ENCODE results near the gene NSMCE1. TPM values are rescaled to one million over a fixed set of nuclear protein-coding genes. Genes with fewer than 3 reads are reported as not detected.

The NSMCE1 gene
- total and polyA plus RNA-seq, 2 of the 4 experiments (the other 2 are of a cell fraction) = 47.5 to 120 TPM

- CTCF ChIA-PET = no interaction called here
These were observed 3.5 kb upstream of the NSMCE1 start for GRCh38 chr16:27272076-27272475.

More at GRCh38 chr16:27272076-27272475, 3.5 kb upstream of the NSMCE1 start:
- DNase-seq = no peak
- Histone ChIP-seq H2AFZ (replicated peaks; ENCODE audit: low read length, poor library complexity) (no peak overlapping the region), H3K36me3 (ENCODE audit: control insufficient read depth, insufficient read depth, low read length) (no peaks in the 10 kb centered on the region), H3K4me1 (ENCODE audit: control insufficient read depth, insufficient read depth, low read length) (peaks cover 2% of the 10 kb centered on the region), H3K9me1 (ENCODE audit: insufficient read depth, low read length) (peaks cover 17% of the 10 kb centered on the region), H4K8ac (ENCODE audit: low read depth in 2 of 2, low read length in 2 of 2) (no peak overlapping the region), H3K9ac (ENCODE audit: low read depth, low read length) (no peak overlapping the region), H2BK5ac (ENCODE audit: low read depth, low read length, poor library complexity, severe bottlenecking) (no peak overlapping the region), H3K56ac (ENCODE audit: extremely low read depth, insufficient read depth, low read length) (no peak overlapping the region), H3K27me3 (ENCODE audit: control insufficient read depth, insufficient read depth, low read length) (no peaks in the 10 kb centered on the region), H3K14ac (replicated peaks; ENCODE audit: low read depth, low read length) (no peak overlapping the region), H2AK5ac (ENCODE audit: low read depth, low read length) (peak overlapping the region; percentile 17; the same call in 1 of the 2 replicates), H4K20me1 (ENCODE audit: insufficient read depth, low read length) (no peaks in the 10 kb centered on the region), H3K79me1 (ENCODE audit: low read depth in 1 of 2, low read length in 2 of 2) (peaks cover 16 to 28% of the 10 kb centered on the region in 2 experiments), H3K4ac (ENCODE audit: low read depth, low read length) (peak overlapping the region; percentile 25; the same call in 1 of the 2 replicates), H3K23ac (ENCODE audit: low read depth, low read length) (no peak overlapping the region), H2BK120ac (ENCODE audit: low read depth, low read length) (peak overlapping the region; percentile 30; the same call in 1 of the 2 replicates), H3K18ac (ENCODE audit: low read depth, low read length) (no peak overlapping the region), H2BK20ac (ENCODE audit: low read depth, low read length) (0 out of 2 replicates have a peak overlapping the region, but pooled peaks have one; percentile 39), H2BK15ac (ENCODE audit: low read depth, low read length) (peak overlapping the region; percentile 44; the same call in 1 of the 3 replicates), H3K27ac (ENCODE audit: insufficient read depth, low read length) (no peak overlapping the region), H3K4me3 (ENCODE audit: insufficient read depth, low read depth, low read length) (no peak overlapping the region), H2AK9ac (replicated peaks; ENCODE audit: low read depth, low read length, poor library complexity) (no peak overlapping the region), H3K4me2 (ENCODE audit: low read depth, low read length) (no peak overlapping the region), H4K5ac (ENCODE audit: low read depth, low read length) (no peak overlapping the region), H3K9me3 (ENCODE audit: control insufficient read depth, insufficient read depth, low read length) (no peaks in the 10 kb centered on the region), H4K91ac (ENCODE audit: insufficient read depth, low read depth, low read length) (no peak overlapping the region)
- dilution Hi-C loops (cut with HindIII; ENCODE audit: low sequenced_read_pairs, unreplicated experiment) (no loop called here), intact Hi-C loops (cut with micrococcal nuclease) (no loop called here), in situ Hi-C loops (cut with MboI; ENCODE audit: low sequenced_read_pairs) (no loop called here)
- POLR2A ChIA-PET (ENCODE audit: unreplicated experiment) = no interaction called here
- no TSS peak for BruUV-seq (replicated peaks)
- WGBS, 2 experiments (ENCODE audit: extremely low coverage in 2 of 2, insufficient read length in 1 of 2) = 100% methylated on average over 4 of the region's 4 CpGs; no CpG with 5 or more reads in 1 of the 2 experiments
- no peak for ATAC-seq (ENCODE audit: low read depth)
- TF ChIP-seq CEBPB (IDR thresholded peaks at IDR 0.05; ENCODE audit: low read depth, low read length) = no peak
